NCI-H128 (cell line): ENCODE data around the gene KCTD3.

Experiments
- DNase-seq: peaks from one replicate; lab custom pipeline; 2025; ENCODE audit not compliant: unreplicated experiment; lab: John Stamatoyannopoulos, UW

The KCTD3 gene

DNA sequence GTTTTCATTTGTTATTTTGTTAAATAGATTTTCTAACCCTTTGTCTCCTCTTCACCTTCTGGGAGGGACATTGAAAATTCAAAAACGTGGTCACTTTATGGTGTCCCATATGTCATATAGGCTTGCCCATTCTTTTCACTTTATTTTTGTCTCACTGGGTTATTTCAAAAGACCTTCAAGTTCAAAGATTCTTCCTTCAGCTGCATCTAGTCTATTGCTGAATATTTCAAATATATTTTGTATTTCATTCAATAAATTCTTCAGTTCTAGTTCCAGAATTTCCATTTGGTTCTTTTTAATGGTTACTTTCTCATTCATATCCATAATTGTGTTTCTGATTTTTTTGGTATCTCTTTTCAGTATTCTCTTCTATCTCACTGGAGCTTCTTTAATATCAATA lies 11.6 kb upstream of the KCTD3 start:
- DNase-seq: no peak

DNA sequence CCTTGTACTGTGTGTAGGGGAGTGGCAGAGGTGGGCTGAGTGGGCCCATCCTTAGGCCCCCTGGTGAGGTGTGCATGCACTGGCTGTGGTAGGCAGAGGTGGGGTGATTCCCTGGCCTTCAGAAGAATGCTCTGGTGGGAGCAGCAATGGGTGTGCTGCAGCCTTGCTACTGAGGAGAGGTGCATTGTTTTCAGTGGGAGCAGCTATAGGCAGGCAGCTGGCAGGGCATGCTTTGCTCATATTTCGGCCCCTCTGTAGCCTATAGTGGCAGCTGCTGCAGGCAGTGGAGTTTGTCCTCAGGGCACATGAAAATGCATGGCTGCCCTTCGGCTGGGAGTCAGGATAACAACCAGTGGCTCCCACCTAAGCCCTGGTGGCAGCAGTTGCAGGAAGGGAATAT lies 10.1 kb upstream of the KCTD3 start:
- DNase-seq: no peak

DNA sequence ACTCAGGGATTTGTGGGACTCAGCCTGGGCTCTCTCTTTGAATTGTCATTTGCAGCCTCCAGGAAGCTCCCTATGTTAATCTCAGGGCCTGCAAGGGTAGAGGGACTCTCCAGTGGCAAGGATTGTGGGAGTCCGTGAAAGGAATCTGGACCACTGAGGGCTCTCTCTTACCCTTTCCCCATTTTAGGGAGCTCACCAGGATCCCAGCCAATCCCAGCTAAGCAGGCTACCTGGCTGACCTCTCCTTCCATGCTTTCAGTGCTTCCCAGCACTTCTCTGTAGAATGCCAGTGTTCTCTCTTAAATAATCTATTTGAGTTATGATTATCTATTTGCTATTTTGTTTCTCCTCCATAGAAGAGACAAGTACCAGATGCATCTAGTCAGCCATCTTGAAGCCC lies 9.6 kb upstream of the KCTD3 start:
- no peak for DNase-seq

DNA sequence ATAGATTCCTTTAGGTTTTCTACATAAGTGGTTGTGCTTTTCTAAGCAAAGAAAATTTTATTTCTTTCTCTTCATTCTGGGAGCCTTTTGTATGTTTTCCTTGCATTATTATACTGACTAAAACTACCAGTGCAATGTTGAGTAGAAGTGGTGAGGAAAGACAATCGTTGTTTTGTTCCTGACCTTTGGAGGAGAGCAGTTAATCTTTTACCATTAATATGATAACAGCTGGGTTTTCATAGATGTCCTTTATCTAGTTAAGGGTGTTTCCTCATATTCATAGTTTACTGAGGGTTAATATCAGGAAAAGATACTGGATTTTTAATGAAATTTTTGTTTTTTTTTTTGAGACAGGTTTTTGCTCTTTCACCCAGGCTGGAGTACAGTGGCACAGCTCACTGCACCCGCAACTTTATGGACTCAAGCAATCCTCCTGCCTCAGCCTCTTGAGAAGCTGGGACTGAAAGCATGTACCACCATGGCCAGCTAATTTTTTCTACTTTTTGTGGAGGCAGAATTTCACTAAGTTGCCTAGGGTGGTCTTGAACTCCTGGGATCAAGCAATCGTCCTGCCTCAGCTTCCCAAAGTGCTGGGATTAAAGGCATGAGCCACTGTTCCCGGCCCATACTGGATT lies 9.0 kb upstream of the KCTD3 start:
- no peak for DNase-seq

DNA sequence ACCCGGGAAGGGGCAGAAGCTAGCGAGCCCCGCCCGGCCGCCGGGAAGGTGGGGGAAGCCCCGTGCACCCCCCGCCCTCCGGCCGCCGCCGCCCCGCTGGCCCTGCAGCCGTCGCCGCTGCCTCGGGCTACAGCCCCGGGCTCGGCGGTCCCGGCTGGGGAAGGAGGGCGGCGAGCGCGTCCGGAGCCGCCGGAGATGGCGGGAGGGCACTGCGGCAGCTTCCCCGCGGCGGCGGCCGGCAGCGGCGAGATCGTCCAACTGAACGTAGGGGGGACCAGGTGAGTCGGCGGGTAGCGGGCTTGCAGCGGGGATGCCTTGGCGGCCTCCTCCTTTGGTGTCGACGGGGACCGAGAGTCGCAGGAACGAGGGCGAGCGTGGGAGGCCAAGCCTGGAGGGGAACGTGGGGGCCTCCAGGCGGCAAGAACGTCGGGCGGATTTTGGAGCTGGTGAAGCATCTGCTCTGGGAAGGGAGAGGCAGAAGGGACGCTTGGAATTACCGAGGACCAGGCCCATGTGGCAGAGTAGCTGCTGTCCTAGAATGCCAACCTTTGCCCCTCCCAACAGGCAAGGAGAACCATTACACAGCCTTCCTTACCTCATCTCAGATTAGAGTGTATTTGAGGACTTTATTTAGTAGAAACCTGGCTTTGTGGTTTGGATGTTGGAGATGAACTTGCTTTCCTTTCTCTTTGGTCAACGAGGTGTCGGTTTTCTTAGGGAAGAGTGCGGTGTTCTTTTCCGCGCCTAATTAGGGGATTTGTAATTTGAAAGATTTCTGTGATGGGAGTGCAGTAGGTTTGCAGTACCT lies 591 bp downstream of the KCTD3 start:
- peak; percentile 54 for DNase-seq

DNA sequence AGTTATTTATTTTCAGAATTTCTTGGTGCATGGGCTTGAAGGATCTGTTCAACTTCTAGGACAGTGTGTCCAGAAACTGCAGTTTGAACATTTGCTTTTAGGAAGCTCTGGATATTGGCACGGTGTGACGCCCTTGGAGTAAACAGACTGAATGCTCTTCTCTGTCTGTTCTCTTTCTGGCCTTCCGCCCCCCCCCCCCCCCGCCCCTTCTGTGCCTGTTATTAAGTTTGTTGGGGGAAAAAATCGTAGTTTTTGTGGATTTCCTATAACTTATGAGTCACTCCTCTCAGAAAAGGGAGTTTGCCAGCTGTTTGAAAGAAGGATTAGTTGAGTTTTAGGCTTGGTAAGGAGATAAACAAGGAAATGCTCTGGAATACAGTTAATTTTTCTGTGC lies 1.2 kb downstream of the KCTD3 start:
- no peak for DNase-seq

DNA sequence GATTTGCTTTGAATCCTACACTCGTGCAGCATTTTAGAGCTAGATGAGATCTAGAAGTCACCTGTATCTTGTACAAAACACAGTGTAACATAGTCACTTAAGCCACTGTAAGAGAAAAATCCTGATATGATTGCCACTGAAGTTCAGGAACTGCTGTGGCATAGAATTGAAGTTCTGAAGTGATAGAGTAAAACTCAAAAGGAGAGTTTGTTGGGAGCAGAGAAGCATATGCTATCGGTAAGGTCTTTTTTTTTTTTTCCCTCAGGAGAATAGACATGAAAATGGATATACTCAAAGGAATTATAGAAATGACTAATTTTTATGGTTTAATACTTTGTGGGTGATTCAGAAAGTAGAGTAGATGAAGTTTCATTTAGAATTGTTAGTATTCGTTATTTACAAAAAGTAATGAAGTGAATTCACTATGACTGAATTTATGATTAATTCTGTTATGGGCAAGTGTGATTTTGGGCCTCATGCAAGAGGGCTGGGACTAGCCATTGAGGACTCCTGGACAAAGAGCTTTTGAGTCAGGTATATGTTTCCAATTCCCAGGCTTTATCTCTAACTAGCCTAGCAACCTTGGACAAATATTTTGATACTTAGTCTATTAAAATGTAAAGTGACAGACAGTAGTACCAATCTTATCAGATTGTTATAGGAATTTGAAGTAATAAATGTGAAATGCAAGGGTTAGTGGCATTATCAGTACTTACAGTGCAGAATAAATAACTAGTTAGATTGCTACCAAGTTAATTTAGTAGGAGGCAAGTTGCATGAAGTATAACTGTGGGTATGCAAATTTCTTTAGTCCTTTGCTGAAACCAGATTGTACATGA lies 3.1 kb downstream of the KCTD3 start:
- DNase-seq: no peak

DNA sequence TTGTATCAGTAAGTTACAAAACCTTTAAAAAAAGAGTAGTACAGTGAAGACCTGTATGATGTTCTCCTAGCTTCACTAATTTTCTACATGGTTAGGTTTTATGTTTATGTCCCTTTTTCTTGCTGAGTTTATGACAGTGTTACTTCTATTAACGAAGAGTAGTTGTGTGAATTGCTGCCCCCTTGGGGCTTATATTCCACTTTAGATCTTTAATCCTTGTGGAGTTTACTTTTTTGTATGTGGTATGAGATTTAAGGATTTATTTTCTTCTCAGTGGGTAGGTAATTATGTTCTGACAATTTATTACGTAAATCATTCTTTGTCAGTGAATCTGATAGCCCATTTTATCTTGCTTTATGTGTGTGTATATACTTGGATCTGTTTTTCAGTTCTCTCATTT lies 14.8 kb downstream of the KCTD3 start:
- no peak for DNase-seq

DNA sequence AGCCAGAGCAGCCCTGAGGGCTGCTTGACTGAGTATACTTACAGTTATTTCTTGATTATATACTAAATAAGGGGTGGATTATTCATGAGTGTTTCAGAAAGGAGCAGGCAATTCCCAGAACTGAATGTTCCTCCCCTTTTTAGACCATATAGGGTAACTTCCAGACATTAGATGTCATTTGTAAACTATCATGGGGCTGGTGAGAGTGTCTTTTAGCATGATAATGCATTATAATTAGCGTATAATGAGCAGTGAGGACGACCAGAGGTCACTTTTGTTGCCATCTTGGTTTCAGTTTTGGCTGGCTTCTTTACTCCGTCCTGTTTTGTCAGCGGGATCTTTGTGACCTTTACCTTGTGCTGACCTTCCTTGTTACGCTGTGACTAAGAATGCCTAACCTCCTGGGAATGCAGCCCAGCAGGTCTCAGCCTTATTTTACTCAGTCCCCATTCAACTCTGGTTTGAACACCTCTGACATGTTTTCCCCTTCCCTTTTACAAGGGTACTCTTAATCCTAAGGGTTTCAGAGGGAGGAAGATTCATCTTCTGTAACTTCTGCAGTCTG lies 16.2 kb downstream of the KCTD3 start:
- DNase-seq: no peak

DNA sequence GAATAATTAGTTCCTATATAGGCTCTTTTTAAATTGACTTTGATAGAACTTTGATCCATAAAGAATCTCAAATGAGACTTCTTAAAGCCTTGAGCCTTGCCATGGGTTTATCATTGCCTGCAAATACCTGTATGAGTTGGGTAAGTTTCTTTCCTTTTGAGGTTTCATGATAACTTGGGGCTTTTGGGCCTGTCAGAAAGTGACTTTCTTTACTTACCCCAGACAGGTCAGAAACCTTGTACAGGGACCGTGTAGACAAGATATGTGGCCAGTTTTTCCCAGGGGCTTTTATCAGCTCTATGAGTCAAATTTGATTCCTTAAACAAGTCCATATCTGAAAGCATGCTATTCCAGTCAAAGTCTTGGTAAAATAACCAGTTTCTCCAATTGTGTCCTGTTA lies 17.3 kb downstream of the KCTD3 start:
- no peak for DNase-seq

DNA sequence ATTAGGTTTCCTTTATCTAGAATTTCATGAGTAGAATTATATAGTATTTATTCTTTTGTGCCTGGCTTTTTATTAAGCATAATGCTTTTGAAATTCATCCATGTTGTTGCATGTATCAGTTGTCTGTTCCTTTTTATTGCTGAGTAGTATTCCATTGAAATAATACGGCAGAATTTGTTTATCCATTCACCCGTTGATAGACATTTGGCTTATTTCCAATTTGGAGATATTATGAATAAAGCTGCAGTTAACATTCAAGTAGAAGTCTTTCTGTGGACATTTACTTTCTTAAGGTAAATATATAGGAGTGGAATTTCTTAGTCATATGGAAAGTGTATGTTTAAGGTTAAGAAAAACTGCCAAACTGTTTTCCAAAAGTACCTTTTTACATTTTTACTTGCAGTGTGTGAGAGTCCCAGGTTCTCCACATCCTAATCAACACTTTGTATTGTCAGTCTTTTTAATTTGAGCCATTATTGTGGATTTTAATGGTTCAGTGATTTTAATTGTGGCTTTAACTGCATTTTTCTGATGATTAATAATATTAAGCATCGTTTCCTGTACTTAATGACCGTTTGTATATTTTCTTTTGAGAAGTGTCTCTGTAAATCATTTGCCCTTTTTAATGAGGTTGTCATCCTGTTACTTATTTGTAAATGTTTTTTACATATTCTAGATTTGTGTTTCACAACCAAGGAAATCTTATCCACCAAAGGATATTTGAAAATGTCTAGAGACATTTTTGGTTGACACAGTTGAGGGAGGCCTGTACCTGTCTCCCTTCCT lies 22.7 kb downstream of the KCTD3 start:
- no peak for DNase-seq

DNA sequence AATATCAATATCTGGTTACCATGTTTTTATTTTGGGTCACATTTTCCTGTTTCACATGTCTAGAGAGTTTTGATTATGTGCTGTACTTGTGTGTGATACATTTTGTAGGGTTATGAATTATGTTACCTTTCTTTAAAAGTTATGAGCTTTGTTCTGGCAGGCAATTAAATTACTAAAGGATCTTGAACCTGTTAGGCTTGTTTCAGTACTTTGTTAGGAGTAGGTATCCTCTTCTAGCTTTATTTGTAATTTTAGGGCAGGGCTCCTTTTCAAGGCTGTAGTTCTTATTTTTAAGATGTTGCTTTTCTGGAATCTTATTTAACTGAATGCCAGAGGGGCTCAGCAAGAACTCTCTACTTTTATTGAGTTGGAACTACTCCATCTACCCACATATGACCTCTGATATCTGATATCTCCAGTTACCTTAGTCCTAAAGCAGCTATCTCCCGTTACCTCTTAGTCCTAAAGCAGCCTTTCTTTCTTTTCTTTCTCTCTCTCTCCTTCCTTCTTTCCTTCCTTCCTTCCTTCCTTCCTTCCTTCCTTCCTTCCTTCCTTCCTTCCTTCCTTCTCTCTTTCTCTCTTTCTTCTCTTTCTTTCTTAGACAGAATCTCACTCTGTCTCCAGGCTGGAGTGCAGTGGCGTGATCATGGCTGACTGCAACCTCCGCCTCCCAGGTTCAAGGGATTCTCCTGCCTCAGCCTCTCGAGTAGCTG lies 23.8 kb downstream of the KCTD3 start:
- no peak for DNase-seq

DNA sequence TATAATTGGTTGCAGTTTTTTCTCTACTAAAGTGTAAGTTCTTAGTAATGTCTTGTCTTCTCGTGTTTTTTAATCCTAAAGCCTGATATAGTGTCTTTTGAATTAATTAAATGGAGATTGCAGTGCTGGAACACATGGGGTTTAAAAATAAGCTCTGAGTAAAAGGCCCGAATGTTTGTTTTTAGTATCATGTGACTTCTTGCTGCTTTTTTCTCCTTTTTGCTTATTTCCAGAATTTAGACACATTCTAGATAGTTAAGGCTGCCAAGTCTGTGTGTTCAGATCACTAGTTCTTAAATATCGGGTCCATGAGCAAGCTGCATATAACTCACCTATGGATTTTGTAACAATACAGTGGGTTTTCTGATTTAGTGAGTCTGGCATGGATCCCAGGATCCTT lies 27.5 kb downstream of the KCTD3 start:
- no peak for DNase-seq

DNA sequence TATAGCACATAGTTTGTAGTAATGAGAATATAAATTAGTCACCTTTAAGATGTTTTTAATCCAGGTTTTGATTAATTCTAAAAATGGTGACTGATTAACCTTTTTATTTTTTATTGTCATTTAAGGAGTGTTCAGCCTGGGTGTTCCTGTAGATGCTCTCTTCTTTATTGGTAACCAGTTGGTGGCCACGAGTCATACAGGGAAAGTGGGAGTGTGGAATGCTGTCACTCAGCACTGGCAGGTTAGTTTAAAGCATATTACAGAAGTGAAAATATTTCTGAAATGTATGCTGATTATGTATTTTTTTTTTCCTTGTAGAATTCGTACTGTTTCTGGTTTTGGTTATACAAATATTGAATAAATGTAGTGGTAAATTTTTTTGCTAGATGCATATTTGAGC lies 28.1 kb downstream of the KCTD3 start:
- DNase-seq: no peak

DNA sequence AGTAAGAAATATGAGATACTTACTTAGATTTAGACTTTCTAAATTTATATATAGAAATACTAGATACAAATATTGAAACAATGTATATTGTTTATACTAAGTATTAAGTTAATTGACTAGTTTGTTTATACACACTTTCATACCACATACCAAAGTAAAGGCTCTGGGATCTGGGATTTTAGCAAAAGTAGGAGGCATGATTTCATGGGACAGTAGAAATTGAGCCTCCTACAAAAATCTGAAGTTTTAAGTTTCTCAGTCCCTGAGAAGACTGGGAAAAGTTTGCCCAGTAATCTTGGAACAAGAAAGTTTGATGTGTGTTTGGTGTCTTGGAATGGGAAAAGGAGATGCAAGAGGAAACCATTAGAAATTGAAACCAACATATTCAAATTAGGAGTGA lies 30.9 kb downstream of the KCTD3 start:
- DNase-seq: no peak

DNA sequence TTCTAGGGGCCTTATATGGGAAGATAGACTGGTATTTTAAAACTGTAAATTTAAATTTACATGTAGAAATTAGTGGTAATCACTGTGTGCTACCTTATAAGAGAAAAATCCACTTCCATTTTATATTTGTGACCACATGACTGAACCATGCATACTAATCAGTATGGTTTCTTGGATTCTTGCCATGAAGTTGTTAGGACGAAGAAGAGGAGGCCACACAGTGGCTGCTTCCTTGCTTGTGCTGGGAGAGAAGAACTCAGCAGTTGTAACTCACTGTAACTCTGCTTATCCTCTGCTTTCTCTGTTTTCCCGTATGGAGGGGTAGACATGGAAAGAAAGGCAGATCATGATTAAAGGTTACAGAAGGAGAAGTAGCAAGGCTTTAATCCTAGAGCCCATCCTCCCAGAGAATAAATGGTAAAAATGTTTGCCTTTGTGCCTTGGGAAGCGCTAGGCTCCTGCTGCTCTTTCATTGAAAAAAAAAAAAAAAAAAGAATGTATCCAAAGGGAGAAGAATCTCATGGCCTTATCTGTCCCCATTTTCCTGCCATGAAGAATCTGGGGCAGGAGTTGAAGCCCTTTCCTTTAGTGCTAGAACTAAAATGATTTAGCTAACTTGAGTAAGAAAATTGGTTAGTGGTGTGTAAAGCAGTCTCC lies 32.4 kb downstream of the KCTD3 start:
- DNase-seq: no peak

DNA sequence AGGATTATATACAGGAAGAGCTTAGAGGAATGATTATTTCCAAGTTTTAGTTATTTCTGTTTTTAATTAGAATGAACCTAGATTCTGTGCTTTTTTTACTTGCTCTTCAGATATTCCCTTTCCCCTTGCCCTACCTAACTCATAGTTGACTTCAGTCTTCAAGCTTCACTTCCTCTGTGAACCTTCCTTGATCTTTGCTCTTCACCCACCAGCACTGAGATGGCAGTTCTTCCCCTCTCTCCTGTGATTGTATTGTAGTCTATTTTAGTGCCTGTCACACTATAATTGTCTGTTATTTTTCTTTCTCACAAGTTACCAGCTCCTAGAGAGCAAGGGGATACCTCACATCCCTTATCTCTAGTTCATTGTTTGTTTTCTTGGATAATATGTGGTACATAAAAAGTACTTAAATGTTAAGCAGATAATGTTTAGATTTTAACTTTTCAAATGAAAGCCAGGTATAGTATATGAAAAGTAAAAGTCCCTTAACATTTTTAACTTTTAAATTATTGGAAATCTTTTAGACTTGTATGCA lies 33.2 kb downstream of the KCTD3 start:
- DNase-seq: no peak

DNA sequence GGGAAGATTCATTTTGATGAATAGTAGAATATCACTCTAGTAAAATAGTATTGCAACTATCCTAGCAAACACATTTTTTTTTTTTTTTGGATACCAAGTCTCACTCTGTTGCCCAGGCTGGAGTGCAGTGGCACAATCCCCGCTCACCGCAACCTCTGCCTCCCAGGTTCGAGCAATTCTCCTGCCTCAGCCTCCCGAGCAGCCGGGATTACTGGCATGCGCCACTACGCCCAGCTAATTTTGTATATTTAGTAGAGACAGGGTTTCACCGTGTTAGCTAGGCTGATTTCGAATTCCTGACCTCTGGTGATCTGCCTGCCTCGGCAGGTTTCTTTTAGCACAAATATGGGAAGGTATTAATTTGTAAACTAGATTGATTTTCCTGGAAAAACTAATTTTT lies 33.8 kb downstream of the KCTD3 start:
- no peak for DNase-seq

DNA sequence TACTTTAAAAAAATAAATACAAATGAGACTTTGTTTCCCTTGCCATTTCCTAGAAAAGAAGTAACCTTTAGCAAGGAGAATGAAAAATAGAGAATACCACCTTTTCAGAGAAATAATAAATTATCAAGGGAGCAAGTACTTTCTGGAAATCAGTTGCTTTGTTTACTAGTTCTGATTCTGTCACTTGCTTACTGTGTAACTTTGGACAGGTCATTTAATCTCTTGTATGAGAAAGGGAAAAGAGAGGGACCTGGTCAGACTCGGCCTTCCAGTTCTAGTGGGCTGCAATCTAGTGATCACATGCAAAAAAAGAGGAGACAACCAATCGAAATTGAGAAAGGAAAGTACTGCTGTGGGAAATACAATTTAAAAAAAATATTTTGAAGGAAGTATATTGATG lies 34.2 kb downstream of the KCTD3 start:
- DNase-seq: no peak

DNA sequence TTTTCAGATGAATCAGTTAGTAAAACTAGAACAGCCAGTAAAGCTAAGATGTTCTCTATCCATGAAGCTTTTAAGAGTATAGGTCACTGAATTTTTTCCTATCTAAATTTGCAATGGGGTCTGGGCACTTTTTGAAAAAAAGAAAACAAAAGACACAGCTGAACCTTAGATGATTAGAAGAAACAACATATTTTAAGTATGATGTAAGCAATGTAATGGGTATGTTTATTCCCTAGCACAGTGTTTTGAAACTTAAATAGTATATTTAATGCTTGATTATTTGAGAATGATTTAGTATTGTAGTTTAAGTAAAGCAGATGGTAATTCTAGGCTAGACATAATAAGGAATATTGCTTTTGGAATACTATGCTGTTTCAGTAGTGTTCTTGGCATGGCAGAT lies 36.2 kb downstream of the KCTD3 start:
- DNase-seq: no peak
